HepG2 (cell line): Measurements from ENCODE around the gene CACNA2D3. TPM values are rescaled to one million over a fixed set of nuclear protein-coding genes. Genes with fewer than 3 reads are reported as not detected.

ENCODE experiments used
- ATAC-seq: fragments of 200-7000 bp; cut with Tn5 transposase; 3 replicates; pipeline ENCODE4 v1.9.1; 2020; ENCODE audit warnings: mild to moderate bottlenecking, moderate library complexity
- BruUV-seq: library from RNA; stranded (reverse); fragments of 400-500 nt; replicated peaks from 2 replicates; lab custom pipeline; 2021; lab: Mats Ljungman, UMichigan
- CTCF ChIA-PET: fragments of 300-600 bp; formaldehyde crosslinking; extraction: SDS; loops from one replicate; lab custom pipeline; 2021; ENCODE audit warnings: low total read pairs, inconsistent platforms, low intra/inter-chr PET ratio; lab: Yijun Ruan, JAX
- POLR2A ChIA-PET: fragments of 350-600 bp; sonication (Branson Sonifier 250); formaldehyde crosslinking; loops from one replicate; lab custom pipeline; 2020; ENCODE audit warnings: antibody characterized with exemption, inconsistent platforms; lab: Yijun Ruan, JAX
- DNase-seq: peaks from one replicate; pipeline ENCODE4 v3.0.0-alpha.2; 2015; ENCODE audit warnings: low spot score
- FAIRE-seq: peaks from 3 replicates; lab custom pipeline; 2011; peaks lifted over from hg19 to GRCh38; lab: Jason Lieb, UNC
- H2AFZ ChIP-seq: one replicate; pipeline ENCODE4 v1.6.1; 2011; ENCODE audit warnings: low read length, inconsistent platforms
- H3K27ac ChIP-seq: fragments of 300-600 bp; 3 replicates; pipeline ENCODE4 v1.8.0; 2011; ENCODE audit warnings: mixed run types, mild to moderate bottlenecking, mixed read lengths, low read length, inconsistent platforms; ENCODE audit not compliant: insufficient read depth; ENCODE audit errors: extremely low read length
- H3K27me3 ChIP-seq, 2 experiments: fragments of 200-600 bp in 1 of 2; 2 replicates in 1 of 2; 3 replicates in 1 of 2; pipeline versions ENCODE4 v1.6.0 to v1.8.0; 2011; ENCODE audit warnings: low read length in 2 of 2, mild to moderate bottlenecking in 2 of 2, moderate library complexity in 2 of 2, inconsistent platforms in 1 of 2; ENCODE audit not compliant: insufficient read depth in 2 of 2, control insufficient read depth in 1 of 2
- H3K36me3 ChIP-seq, 2 experiments: fragments of 200-600 bp in 1 of 2; replicated peaks in 1 of 2; 2 replicates in 1 of 2; 3 replicates in 1 of 2; pipeline versions ENCODE4 v1.5.1 to v1.8.0; 2011; ENCODE audit warnings: low read length in 2 of 2, inconsistent platforms in 1 of 2; ENCODE audit not compliant: insufficient read depth in 2 of 2, control insufficient read depth in 1 of 2
- H3K4me1 ChIP-seq: 2 replicates; pipeline ENCODE4 v1.5.1; 2012; ENCODE audit warnings: low read length, inconsistent platforms; ENCODE audit not compliant: insufficient read depth
- H3K4me2 ChIP-seq: 2 replicates; pipeline ENCODE4 v1.6.0; 2011; ENCODE audit warnings: low read depth, low read length, inconsistent platforms
- H3K4me3 ChIP-seq, 3 experiments: fragments of 200-600 bp in 1 of 3; sonication (generic), shearing (Covaris generic) in 1 of 3; replicated peaks in 1 of 3; 2 replicates each; pipeline ENCODE4 v1.5.1; 2011 to 2016; ENCODE audit warnings: low read length in 3 of 3, inconsistent platforms in 2 of 3, low read depth in 2 of 3, mild to moderate bottlenecking in 2 of 3, control low read depth in 1 of 3, mixed read lengths in 1 of 3; ENCODE audit not compliant: insufficient read depth in 1 of 3
- H3K79me2 ChIP-seq: one replicate; pipeline ENCODE4 v1.6.1; 2011; ENCODE audit warnings: low read length, inconsistent platforms; ENCODE audit not compliant: insufficient read depth
- H3K9ac ChIP-seq: 2 replicates; pipeline ENCODE4 v1.6.0; 2011; ENCODE audit warnings: mild to moderate bottlenecking, low read depth, low read length, inconsistent platforms; ENCODE audit not compliant: insufficient read depth
- H3K9me3 ChIP-seq: 2 replicates; pipeline ENCODE4 v1.5.1; 2012; ENCODE audit warnings: mild to moderate bottlenecking, low read length
- H4K20me1 ChIP-seq: 2 replicates; pipeline ENCODE4 v1.6.0; 2011; ENCODE audit warnings: inconsistent platforms, mild to moderate bottlenecking, low read length, moderate library complexity; ENCODE audit not compliant: insufficient read depth
- AKAP8 ChIP-seq: sonication (generic); formaldehyde crosslinking; IDR thresholded peaks from 2 replicates; pipeline ENCODE4 v1.5.1; 2020; ENCODE audit warnings: mild to moderate bottlenecking, missing genetic modification reagents
- GABPA ChIP-seq, 2 experiments: IDR thresholded peaks; 2 replicates each; pipeline ENCODE4 v1.6.1; 2011 to 2016; ENCODE audit warnings: low read depth in 2 of 2, low read length in 1 of 2, missing biosample characterization in 1 of 2, missing genetic modification characterization in 1 of 2
- JUN ChIP-seq: sonication (generic); formaldehyde crosslinking; IDR thresholded peaks from 2 replicates; pipeline ENCODE4 v1.4.0; 2020; ENCODE audit warnings: mild to moderate bottlenecking, missing genetic modification reagents
- LBX2 ChIP-seq: sonication (generic); formaldehyde crosslinking; IDR thresholded peaks from 2 replicates; pipeline ENCODE4 v1.5.0; 2020; ENCODE audit warnings: missing genetic modification reagents, mild to moderate bottlenecking, borderline replicate concordance
- MIXL1 ChIP-seq: IDR thresholded peaks from 2 replicates; pipeline ENCODE4 v1.6.1; 2016
- MXD1 ChIP-seq: sonication (generic); formaldehyde crosslinking; IDR thresholded peaks from 2 replicates; pipeline ENCODE4 v1.4.0; 2020; ENCODE audit warnings: mild to moderate bottlenecking, missing genetic modification reagents
- PBX2 ChIP-seq: IDR thresholded peaks from 2 replicates; pipeline ENCODE4 v1.6.1; 2016; ENCODE audit warnings: control low read depth
- PHB2 ChIP-seq: fragments of 450-650 bp; IDR thresholded peaks from 2 replicates; pipeline ENCODE4 v1.6.1; 2018; ENCODE audit not compliant: partially characterized antibody
- REXO4 ChIP-seq: sonication (generic); formaldehyde crosslinking; IDR thresholded peaks from 2 replicates; pipeline ENCODE4 v1.8.0; 2022; ENCODE audit warnings: missing genetic modification reagents, mild to moderate bottlenecking, borderline replicate concordance
- ZKSCAN8 ChIP-seq: IDR thresholded peaks from 2 replicates; pipeline ENCODE4 v1.6.1; 2016; ENCODE audit warnings: borderline replicate concordance, missing genetic modification reagents, missing compliant biosample characterization
- ZMYM3 ChIP-seq: sonication (generic); formaldehyde crosslinking; IDR thresholded peaks from 2 replicates; pipeline ENCODE4 v1.5.1; 2020; ENCODE audit warnings: mild to moderate bottlenecking, missing genetic modification reagents
- ZNF180 ChIP-seq: sonication (generic); formaldehyde crosslinking; IDR thresholded peaks from 2 replicates; pipeline ENCODE4 v1.4.0; 2020; ENCODE audit warnings: low read depth, missing genetic modification reagents, borderline replicate concordance
- ZNF274 ChIP-seq: sonication (generic); formaldehyde crosslinking; IDR thresholded peaks from 2 replicates; pipeline ENCODE4 v1.5.1; 2020; ENCODE audit warnings: mild to moderate bottlenecking, missing genetic modification reagents
- ZNF740 ChIP-seq: sonication (generic); formaldehyde crosslinking; IDR thresholded peaks from 2 replicates; pipeline ENCODE4 v1.4.0; 2020; ENCODE audit warnings: missing genetic modification reagents
- ZNF761 ChIP-seq: sonication (generic); formaldehyde crosslinking; conservative IDR thresholded peaks from 2 replicates; pipeline ENCODE4 v1.4.0; 2020; ENCODE audit warnings: mild to moderate bottlenecking, missing genetic modification reagents
- ZNF800 ChIP-seq: sonication (generic); formaldehyde crosslinking; IDR thresholded peaks from 2 replicates; pipeline ENCODE4 v1.4.0; 2020; ENCODE audit warnings: missing genetic modification reagents
- WGBS: methylation state at CpG from one replicate; pipeline ENCODE4 v1.1.6; 2017; ENCODE audit warnings: low lambda C conversion rate; 5-methylcytosine and 5-hydroxymethylcytosine counted together
- in situ Hi-C: cut with HindIII; loops from 2 replicates; pipeline ENCODE4 v1.10.0; 2017; ENCODE audit warnings: low pct_unique_long_range_greater_than_20kb; ENCODE audit not compliant: extremely low pct_ligation_motif_present
- intact Hi-C: fragments of 100-400 bp; cut with micrococcal nuclease; formaldehyde crosslinking; loops from one replicate; pipeline ENCODE4 v1.10.0; 2022; ENCODE audit not compliant: unreplicated experiment
- polyA plus RNA-seq, 8 experiments: library from polyadenylated mRNA; depleted of rRNA in 3 of 8; stranded (reverse) in 7 of 8; unstranded in 1 of 8; fragments of >200 nt; fragmentation: Illumina TruSeq in 4 of 8; extraction: Trizol in 4 of 8; gene quantifications; 2 replicates each; pipeline versions ENCODE4 v1.2.1 to v1.2.3, GENCODE V29; 2011 to 2016; ENCODE audit warnings: low read depth in 4 of 8, missing spikeins in 1 of 8, mixed read lengths in 1 of 8; ENCODE audit not compliant: insufficient read depth in 1 of 8
- total RNA-seq, 5 experiments: library from RNA; depleted of rRNA; stranded (reverse); fragments of >200 nt; fragmentation: Illumina TruSeq; extraction: Trizol; gene quantifications; 2 replicates each; pipeline ENCODE4 v1.2.3, GENCODE V29; 2016; ENCODE audit warnings: low read depth in 1 of 5

Gene CACNA2D3
- total and polyA plus RNA-seq, 2 of the 13 experiments (the other 11 are each of a cell fraction or from before 2014, with no cell fraction given): not detected

GRCh38 chr3:54660714-54661132, 538.4 kb downstream of the CACNA2D3 start:
- Histone ChIP-seq H4K20me1 (no peaks in the 10 kb centered on the region), H3K4me2 (no peak overlapping the region), H3K79me2 (no peaks in the 10 kb centered on the region), H3K27ac (no peak overlapping the region), H3K4me3 (no peak overlapping the region), H3K9ac (no peak overlapping the region), H3K36me3 (no peaks in the 10 kb centered on the region), H2AFZ (no peak overlapping the region), H3K4me1 (no peaks in the 10 kb centered on the region), H3K9me3 (no peaks in the 10 kb centered on the region), H3K27me3 (peaks cover 0 to 14% of the 10 kb centered on the region in 2 experiments; a peak in 2 of 5 replicates)
- intact Hi-C loops: no loop called here
- 5% methylated on average over 9 of the region's 9 CpGs for whole genome bisulfite sequencing
- FAIRE-seq (no peak), ATAC-seq (no peak), DNase-seq (no peak)
- no peak for TF ChIP-seq AKAP8 (CRISPR knock-in tag)
- TF ChIP-seq ZNF800: no peak
- TF ChIP-seq MIXL1 (CRISPR knock-in tag): no peak
- TF ChIP-seq MXD1: no peak
- TF ChIP-seq PHB2: no peak
- no peak for TF ChIP-seq ZNF180 (CRISPR knock-in tag)
- TF ChIP-seq GABPA (IDR thresholded peaks at IDR 0.05; ENCODE audit: low read depth, low read length): no peak
- TF ChIP-seq GABPA (CRISPR knock-in tag; IDR thresholded peaks at IDR 0.05; ENCODE audit: low read depth): no peak
- TF ChIP-seq JUN: no peak
- no peak for TF ChIP-seq REXO4 (CRISPR knock-in tag)
- TF ChIP-seq ZKSCAN8: no peak
- TF ChIP-seq ZNF740 (CRISPR knock-in tag): no peak
- no peak for TF ChIP-seq ZMYM3 (CRISPR knock-in tag)
- TF ChIP-seq ZNF761 (CRISPR knock-in tag): no peak
- TF ChIP-seq PBX2 (CRISPR knock-in tag): no peak
- TF ChIP-seq LBX2: no peak
- TF ChIP-seq ZNF274 (CRISPR knock-in tag): no peak
- in situ Hi-C loops: no loop called here
- no TSS peak for BruUV-seq
- CTCF ChIA-PET: no interaction called here
- POLR2A ChIA-PET: no interaction called here
